AG09319 (cell line): ENCODE data around the gene UMAD1.

Experiments used
- DNase-seq: peaks from one replicate; pipeline ENCODE4 v3.0.0-alpha.2; 2010; ENCODE audit warnings: low read depth; ENCODE audit errors: extremely low read depth
- TF ChIP-seq, protein P1 (sequence below): IDR thresholded peaks from 2 replicates; pipeline ENCODE4 v1.5.1; 2011; ENCODE audit warnings: low read depth, mild to moderate bottlenecking, inconsistent platforms, low read length, moderate library complexity

Gene UMAD1

DNA sequence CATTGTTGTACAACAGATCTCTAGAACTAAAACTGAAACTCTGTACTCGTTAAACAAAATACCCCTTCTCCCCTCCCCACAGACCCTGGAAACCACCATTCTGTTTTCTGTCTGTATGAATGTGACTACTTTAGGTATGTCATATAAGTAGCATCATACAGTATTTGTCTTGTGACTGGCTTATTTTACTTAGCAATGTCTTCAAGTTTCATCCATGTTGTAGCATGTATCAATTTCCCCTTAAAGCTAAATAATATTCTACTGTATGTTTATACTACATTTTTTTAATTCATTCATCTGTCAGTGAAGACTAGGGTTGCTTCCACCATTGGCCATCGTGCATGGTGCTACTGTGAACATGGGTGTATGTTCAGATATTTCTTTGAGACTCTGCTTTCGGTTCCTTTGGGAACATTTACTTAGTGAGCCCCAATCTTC is 149.0 kb downstream of the UMAD1 start:
- DNase-seq, result no peak
- TF ChIP-seq, protein P1, sequence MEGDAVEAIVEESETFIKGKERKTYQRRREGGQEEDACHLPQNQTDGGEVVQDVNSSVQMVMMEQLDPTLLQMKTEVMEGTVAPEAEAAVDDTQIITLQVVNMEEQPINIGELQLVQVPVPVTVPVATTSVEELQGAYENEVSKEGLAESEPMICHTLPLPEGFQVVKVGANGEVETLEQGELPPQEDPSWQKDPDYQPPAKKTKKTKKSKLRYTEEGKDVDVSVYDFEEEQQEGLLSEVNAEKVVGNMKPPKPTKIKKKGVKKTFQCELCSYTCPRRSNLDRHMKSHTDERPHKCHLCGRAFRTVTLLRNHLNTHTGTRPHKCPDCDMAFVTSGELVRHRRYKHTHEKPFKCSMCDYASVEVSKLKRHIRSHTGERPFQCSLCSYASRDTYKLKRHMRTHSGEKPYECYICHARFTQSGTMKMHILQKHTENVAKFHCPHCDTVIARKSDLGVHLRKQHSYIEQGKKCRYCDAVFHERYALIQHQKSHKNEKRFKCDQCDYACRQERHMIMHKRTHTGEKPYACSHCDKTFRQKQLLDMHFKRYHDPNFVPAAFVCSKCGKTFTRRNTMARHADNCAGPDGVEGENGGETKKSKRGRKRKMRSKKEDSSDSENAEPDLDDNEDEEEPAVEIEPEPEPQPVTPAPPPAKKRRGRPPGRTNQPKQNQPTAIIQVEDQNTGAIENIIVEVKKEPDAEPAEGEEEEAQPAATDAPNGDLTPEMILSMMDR, result no peak

DNA sequence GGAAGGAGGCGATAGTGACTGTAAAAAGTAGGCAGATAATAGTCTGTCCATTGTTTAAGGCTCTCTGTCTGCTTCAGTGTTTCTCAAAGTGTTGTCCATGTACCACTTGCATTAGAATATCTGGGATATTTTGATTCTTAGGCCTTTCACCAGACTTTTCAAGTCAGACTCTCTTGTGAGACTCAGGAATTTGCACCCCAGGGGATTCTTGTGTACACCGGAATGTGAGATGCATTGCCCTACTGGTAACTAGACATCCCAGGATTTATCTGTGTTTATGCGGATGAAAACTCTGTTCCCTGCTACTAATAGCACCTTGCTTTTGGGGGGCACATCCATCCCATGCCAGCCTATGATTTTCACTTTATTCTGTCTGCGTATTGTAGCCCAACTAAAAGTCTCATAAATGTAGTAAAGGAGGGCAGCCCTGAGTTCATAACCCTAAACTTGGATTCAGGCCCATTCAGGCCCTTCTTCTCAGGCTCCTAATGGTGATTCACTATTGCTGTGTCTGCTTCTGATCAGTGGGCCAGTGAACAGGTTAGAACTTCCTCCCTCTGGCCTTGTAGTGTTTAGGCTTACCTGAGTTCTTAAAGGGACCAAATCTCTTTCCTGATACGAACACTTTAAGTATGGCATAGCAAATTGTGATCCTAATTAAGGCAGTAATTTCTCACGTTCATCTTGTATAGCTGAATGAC is 149.6 kb downstream of the UMAD1 start:
- DNase-seq, result no peak
- TF ChIP-seq, protein P1, result no peak

DNA sequence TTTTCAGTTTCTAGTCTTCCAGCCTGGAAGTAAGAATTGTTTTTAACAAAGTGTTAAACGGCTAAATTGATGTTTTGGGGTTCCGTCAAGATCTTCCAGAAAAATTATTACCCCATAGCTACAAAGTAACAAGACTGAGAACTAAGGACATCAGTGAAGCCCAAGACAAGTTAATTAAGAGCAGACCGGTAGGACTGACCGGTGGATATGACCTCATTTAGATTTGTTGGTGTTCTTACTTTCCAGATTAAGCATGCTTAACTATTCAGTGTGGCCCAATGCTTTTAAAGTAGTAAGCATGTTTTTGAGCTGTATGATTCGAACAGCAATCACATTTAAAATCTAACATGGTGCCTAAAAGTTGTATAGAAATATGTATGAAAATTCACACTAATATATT is 151.0 kb downstream of the UMAD1 start:
- TF ChIP-seq, protein P1, result no peak
- no peak for DNase-seq

DNA sequence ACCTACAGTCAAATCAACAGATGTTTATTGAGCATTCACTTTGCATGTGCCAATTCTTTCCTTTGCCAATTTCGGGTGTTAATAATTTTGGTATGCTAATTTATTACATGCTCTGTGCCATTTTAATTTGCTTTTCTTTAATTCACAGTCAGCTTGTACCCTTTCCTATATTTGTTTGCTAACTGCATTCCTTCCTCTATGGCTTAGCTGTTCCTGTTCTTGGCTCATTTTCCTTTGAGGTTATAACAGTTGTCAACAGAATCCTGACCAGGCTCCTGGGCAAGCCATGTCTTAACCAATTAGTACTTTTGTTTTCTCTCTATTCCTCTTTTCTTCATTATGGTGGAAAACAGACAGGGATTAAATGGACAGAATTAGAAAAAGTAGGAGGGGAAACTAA is 151.5 kb downstream of the UMAD1 start:
- TF ChIP-seq, protein P1, result no peak

DNA sequence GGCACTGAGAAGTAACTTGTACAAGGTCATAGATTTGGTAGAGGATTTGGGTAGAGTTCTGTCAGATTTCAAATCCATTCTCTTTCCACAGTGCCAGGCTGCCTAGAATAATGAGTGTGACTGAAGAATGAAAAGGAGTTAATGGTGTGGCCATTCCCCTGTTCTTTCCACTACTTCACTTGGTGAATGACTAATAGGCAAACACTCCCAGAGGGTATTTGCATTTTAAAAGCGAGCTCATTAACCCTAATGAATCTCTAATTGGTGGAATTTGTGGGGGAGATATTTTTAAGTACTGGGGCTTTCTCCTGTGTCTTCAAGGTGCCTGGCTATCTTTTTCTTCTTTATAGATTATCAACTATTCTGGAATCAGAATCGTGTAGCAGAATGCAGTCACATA is 152.7 kb downstream of the UMAD1 start:
- TF ChIP-seq, protein P1, result no peak
- no peak for DNase-seq

More for the DNA sequence above, 151.5 kb downstream of the UMAD1 start:
- DNase-seq, result no peak

DNA sequence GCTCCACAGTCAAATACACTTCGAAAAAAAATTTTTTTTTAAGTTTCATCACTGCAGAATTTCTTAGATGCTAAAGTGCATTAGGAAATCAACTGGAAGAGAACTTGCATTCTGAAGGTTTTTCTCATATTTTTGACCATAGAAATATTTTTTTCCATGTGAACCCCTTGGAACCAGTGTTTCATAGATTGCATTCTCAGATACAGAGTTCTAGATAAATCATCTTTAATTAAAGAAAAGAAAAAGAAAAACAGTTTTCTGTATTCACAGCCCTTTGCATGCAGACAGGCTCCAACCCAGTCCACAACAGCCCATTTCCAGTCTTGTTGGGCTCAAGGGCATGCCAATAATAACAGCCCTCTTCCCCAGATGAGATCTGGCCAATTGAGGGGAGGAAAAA is 153.4 kb downstream of the UMAD1 start:
- TF ChIP-seq, protein P1, result no peak
- no peak for DNase-seq

DNA sequence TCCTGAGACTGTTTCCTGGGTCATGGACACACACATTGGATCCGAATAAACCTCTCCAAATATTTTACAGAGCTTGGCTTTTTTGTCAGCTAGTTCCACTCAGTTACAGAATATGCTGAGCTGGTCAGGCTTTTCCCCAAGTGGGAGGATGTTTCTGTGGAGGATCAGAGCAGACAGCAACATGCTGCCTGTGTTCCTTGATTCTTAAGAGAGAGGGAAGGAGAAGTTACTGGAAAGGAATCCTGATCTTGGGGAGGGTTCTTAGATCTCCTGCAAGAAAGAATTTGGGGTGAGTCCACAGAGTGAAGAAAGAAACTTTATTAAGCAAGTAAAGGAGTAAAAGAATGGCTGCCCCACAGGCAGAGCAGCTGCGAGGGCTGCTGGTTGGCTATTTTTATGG is 154.7 kb downstream of the UMAD1 start:
- TF ChIP-seq, protein P1, result no peak
- DNase-seq, result no peak
